Osteocyte (in vitro differentiated cells): ENCODE data around the gene CLDN34. TPM values are rescaled to one million over a fixed set of nuclear protein-coding genes. Genes with fewer than 3 reads are reported as not detected.

Experiments
- DNase-seq: peaks from one replicate; pipeline ENCODE4 v3.0.0; 2021; ENCODE audit warnings: mixed read lengths; ENCODE audit not compliant: unreplicated experiment; ENCODE audit errors: extremely low spot score
- H3K27ac Mint-ChIP-seq: one replicate; pipeline ENCODE4 v1.8.0; 2021; ENCODE audit warnings: mild to moderate bottlenecking, mixed read lengths; ENCODE audit not compliant: unreplicated experiment
- H3K27me3 Mint-ChIP-seq: one replicate; pipeline ENCODE4 v1.8.0; 2021; ENCODE audit warnings: mixed read lengths; ENCODE audit not compliant: unreplicated experiment
- H3K36me3 Mint-ChIP-seq: one replicate; pipeline ENCODE4 v1.8.0; 2021; ENCODE audit warnings: mixed read lengths; ENCODE audit not compliant: unreplicated experiment
- H3K4me1 Mint-ChIP-seq: one replicate; pipeline ENCODE4 v1.8.0; 2021; ENCODE audit warnings: mixed read lengths; ENCODE audit not compliant: unreplicated experiment
- H3K4me3 Mint-ChIP-seq: one replicate; pipeline ENCODE4 v1.8.0; 2021; ENCODE audit warnings: mild to moderate bottlenecking, moderate library complexity, mixed read lengths; ENCODE audit not compliant: unreplicated experiment
- H3K9me3 Mint-ChIP-seq: one replicate; pipeline ENCODE4 v1.8.0; 2021; ENCODE audit warnings: mixed read lengths; ENCODE audit not compliant: unreplicated experiment
- CTCF ChIP-seq: fragments of 200-600 bp; sonication (generic); IDR thresholded peaks from 2 replicates; pipeline ENCODE4 v1.5.0; 2021; ENCODE audit warnings: antibody characterized with exemption, mild to moderate bottlenecking, moderate library complexity
- total RNA-seq: library from RNA; stranded (reverse); gene quantifications from 2 replicates; pipeline ENCODE4 v1.2.1, GENCODE V29; 2021

CLDN34 gene
- total RNA-seq, 1 donor from 2014 or later: 0.59 TPM

GRCh38 chrX:9940421-9940820, 26.7 kb upstream of the CLDN34 start:
- peaks cover 8% of the 10 kb centered on the region for H3K36me3 Mint-ChIP-seq
- H3K27ac Mint-ChIP-seq: no peak overlapping the region
- no peak overlapping the region for H3K4me3 Mint-ChIP-seq
- peaks cover 4% of the 10 kb centered on the region for H3K4me1 Mint-ChIP-seq
- no peak for TF ChIP-seq CTCF
- peaks cover 3% of the 10 kb centered on the region for H3K9me3 Mint-ChIP-seq
- H3K27me3 Mint-ChIP-seq: no peaks in the 10 kb centered on the region
- no peak for DNase-seq

- DNase-seq: no peak
- peaks cover 5% of the 10 kb centered on the region for H3K36me3 Mint-ChIP-seq
- H3K9me3 Mint-ChIP-seq: peaks cover 3% of the 10 kb centered on the region
- H3K4me3 Mint-ChIP-seq: no peak overlapping the region
- no peak overlapping the region for H3K27ac Mint-ChIP-seq
- TF ChIP-seq CTCF: no peak
- peaks cover 4% of the 10 kb centered on the region for H3K4me1 Mint-ChIP-seq
- no peaks in the 10 kb centered on the region for H3K27me3 Mint-ChIP-seq
Observed at GRCh38 chrX:9942086-9942485, 25.1 kb upstream of the CLDN34 start.

GRCh38 chrX:9943420-9943819, 23.7 kb upstream of the CLDN34 start:
- no peak for DNase-seq
- Mint-ChIP-seq H3K27ac (no peak overlapping the region), H3K36me3 (peaks cover 14% of the 10 kb centered on the region), H3K27me3 (no peaks in the 10 kb centered on the region), H3K4me3 (no peak overlapping the region), H3K4me1 (peaks cover 4% of the 10 kb centered on the region), H3K9me3 (peaks cover 3% of the 10 kb centered on the region)
- TF ChIP-seq CTCF: no peak

GRCh38 chrX:9947131-9947794, 19.9 kb upstream of the CLDN34 start:
- peaks cover 8% of the 10 kb centered on the region for H3K9me3 Mint-ChIP-seq
- H3K27ac Mint-ChIP-seq: no peak overlapping the region
- DNase-seq: no peak
- no peak overlapping the region for H3K4me3 Mint-ChIP-seq
- H3K4me1 Mint-ChIP-seq: no peaks in the 10 kb centered on the region
- H3K36me3 Mint-ChIP-seq: peaks cover 12% of the 10 kb centered on the region
- TF ChIP-seq CTCF: no peak
- H3K27me3 Mint-ChIP-seq: no peaks in the 10 kb centered on the region

GRCh38 chrX:9948406-9948805, 18.8 kb upstream of the CLDN34 start:
- no peak for TF ChIP-seq CTCF
- no peak overlapping the region for H3K27ac Mint-ChIP-seq
- no peak overlapping the region for H3K4me3 Mint-ChIP-seq
- peaks cover 12% of the 10 kb centered on the region for H3K36me3 Mint-ChIP-seq
- H3K27me3 Mint-ChIP-seq: no peaks in the 10 kb centered on the region
- H3K9me3 Mint-ChIP-seq: peaks cover 7% of the 10 kb centered on the region
- no peaks in the 10 kb centered on the region for H3K4me1 Mint-ChIP-seq
- no peak for DNase-seq
